Body of pancreas (tissue), 4 donors: ENCODE results near the gene CRB3. TPM values are rescaled to one million over a fixed set of nuclear protein-coding genes. Genes with fewer than 3 reads are reported as not detected.

Experiments used
- ATAC-seq: fragments of 150-250 bp; one replicate; pipeline ENCODE4 v1.9.1; 2016
- DNase-seq, 4 donors: peaks; one replicate each; pipeline ENCODE4 v3.0.0-alpha.2; 2019
- H3K27ac ChIP-seq, 4 donors: fragments of 200-600 bp; sonication (generic); 1 replicate in 3 of 4; 2 replicates in 1 of 4; pipeline versions ENCODE4 v1.5.1 to v1.6.1; 2016 to 2019; ENCODE audit warnings: mild to moderate bottlenecking in 1 of 4, mixed read lengths in 1 of 4, moderate library complexity in 1 of 4
- H3K27me3 ChIP-seq, 2 donors: fragments of 200-600 bp; sonication (generic); one replicate each; pipeline ENCODE4 v1.6.0; 2016; ENCODE audit warnings: mild to moderate bottlenecking in 1 of 2
- H3K36me3 ChIP-seq, 2 donors: fragments of 200-600 bp; sonication (generic); replicated peaks in 1 of 2; 2 replicates each; pipeline ENCODE4 v1.5.1; 2016; ENCODE audit warnings: low read depth in 2 of 2; ENCODE audit not compliant: insufficient read depth in 1 of 2
- H3K4me1 ChIP-seq: fragments of 200-600 bp; sonication (generic); one replicate; pipeline ENCODE4 v1.6.0; 2016
- H3K4me3 ChIP-seq, 2 donors: fragments of 200-600 bp; sonication (generic); 1 replicate in 1 of 2; 2 replicates in 1 of 2; pipeline ENCODE4 v1.5.1; 2016 to 2019
- H3K9me3 ChIP-seq, 3 donors: fragments of 200-600 bp; sonication (generic); 1 replicate in 2 of 3; 2 replicates in 1 of 3; pipeline ENCODE4 v1.5.1; 2016
- POLR2A ChIP-seq, 3 donors: fragments of 450-650 bp; IDR thresholded peaks; one replicate each; pipeline ENCODE4 v1.6.1; 2016; ENCODE audit warnings: antibody characterized with exemption in 3 of 3, mild to moderate bottlenecking in 2 of 3
- WGBS, 2 donors: methylation state at CpG; one replicate each; pipeline ENCODE4 v1.1.5; 2017; 5-methylcytosine and 5-hydroxymethylcytosine counted together
- intact Hi-C: fragments of 100-400 bp; cut with DNase I; formaldehyde crosslinking; loops from one replicate; pipeline ENCODE4 v1.15.1; 2023
- microRNA-seq, 2 donors: library from miRNA; unstranded; fragments of <30 nt; microRNA quantifications; one replicate each; pipeline ENCODE4, GENCODE V29; 2016; ENCODE audit warnings: borderline number of aligned reads in 2 of 2, borderline replicate concordance in 2 of 2
- small RNA-seq: library from RNA; depleted of rRNA; stranded (forward); fragments of <200 nt; gene quantifications from one replicate; pipeline ENCODE3, GENCODE V24; 2016
- total RNA-seq, 2 donors: library from RNA; depleted of rRNA; stranded (reverse); fragments of >200 nt; gene quantifications; one replicate each; pipeline ENCODE4 v1.1.0, GENCODE V29; 2016
- TF ChIP-seq, protein P1 (sequence below), 7 experiments: fragments of 450-650 bp in 4 of 7; fragments of 200-600 bp in 3 of 7; sonication (generic) in 3 of 7; IDR thresholded peaks; one replicate each; pipeline ENCODE4 v1.5.1; 2016 to 2019; ENCODE audit warnings: antibody characterized with exemption in 7 of 7

Gene CRB3
- total RNA-seq, 2 donors from 2014 or later = 35.8 to 37.6 TPM

DNA sequence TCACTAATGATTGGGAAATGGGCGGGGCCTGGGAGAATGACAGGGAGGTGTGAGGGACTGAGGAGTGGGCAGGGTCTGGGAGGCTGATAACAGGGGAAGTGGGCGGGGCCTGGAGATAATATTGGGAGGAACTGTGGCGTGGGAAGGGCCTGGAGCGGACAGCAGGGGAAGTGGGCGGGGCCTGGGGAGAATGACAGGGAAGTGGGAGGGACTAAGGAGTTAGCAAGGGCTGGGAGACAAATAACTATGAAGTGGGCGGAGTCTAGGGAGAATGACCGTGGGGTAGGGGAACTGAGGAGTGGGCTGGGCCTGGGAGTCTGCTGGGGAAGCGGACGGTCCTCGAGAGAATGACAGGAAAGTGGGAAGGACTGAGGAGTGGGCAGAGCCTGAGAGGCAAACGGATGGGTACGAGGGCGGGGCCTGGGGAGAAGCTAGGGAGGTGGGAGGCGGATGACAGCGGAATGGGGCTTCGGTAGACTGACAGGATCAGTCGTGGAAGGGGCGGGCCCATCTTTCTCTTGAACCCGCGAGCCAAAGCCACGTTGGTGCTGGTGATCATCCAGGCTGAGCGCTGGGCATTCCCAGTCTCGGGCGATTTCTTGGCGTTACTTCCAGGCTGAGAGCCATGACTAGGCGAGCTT, 52.1 kb downstream of the CRB3 start:
- H3K27ac ChIP-seq = peak overlapping the region; percentile 73 to 86 (median 83)
- no peaks in the 10 kb centered on the region for H3K9me3 ChIP-seq
- H3K27me3 ChIP-seq = no peaks in the 10 kb centered on the region
- TF ChIP-seq POLR2A (IDR thresholded peaks at IDR 0.05) = peak in 1 of 3 donors; percentile 53
- TF ChIP-seq, protein P1, sequence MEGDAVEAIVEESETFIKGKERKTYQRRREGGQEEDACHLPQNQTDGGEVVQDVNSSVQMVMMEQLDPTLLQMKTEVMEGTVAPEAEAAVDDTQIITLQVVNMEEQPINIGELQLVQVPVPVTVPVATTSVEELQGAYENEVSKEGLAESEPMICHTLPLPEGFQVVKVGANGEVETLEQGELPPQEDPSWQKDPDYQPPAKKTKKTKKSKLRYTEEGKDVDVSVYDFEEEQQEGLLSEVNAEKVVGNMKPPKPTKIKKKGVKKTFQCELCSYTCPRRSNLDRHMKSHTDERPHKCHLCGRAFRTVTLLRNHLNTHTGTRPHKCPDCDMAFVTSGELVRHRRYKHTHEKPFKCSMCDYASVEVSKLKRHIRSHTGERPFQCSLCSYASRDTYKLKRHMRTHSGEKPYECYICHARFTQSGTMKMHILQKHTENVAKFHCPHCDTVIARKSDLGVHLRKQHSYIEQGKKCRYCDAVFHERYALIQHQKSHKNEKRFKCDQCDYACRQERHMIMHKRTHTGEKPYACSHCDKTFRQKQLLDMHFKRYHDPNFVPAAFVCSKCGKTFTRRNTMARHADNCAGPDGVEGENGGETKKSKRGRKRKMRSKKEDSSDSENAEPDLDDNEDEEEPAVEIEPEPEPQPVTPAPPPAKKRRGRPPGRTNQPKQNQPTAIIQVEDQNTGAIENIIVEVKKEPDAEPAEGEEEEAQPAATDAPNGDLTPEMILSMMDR (IDR thresholded peaks at IDR 0.05) = no peak
- H3K36me3 ChIP-seq = no peaks in the 10 kb centered on the region
- peak overlapping the region; percentile 29 to 46 for H3K4me3 ChIP-seq
- intact Hi-C loops = loop anchor here (10.0 kb wide), 1 partner anchor 229 kb away; no protein-coding TSS in a partner anchor
- peaks cover 8% of the 10 kb centered on the region for H3K4me1 ChIP-seq
- DNase-seq (peak; percentile 99 to 100 (median 99)), ATAC-seq (peak; percentile 92)
- 1% methylated on average over 19 to 25 of the region's 26 CpGs for WGBS, 2 donors

Small RNA genes within 50 kb of the gene (microRNA-seq; reads per million reads assigned to microRNA genes)
- gene MIR3940 = 2.3 to 4.5 reads per million in 2 donors

Small RNA genes within 50 kb of the gene (small RNA-seq; reads per million reads assigned to genes)
- gene AC010503.2 = not detected

Other genes starting within 250 kb of the CRB3 start
- gene MLLT1, start 184.3 kb upstream of the CRB3 start, total RNA-seq = 10 to 100 TPM; 16.3 to 23.7 TPM
- not detected for gene ACER1, start 130.7 kb upstream of the CRB3 start, total RNA-seq
- 10 to 100 TPM; 32.3 to 62.8 TPM for gene CLPP, start 102.7 kb upstream of the CRB3 start, total RNA-seq
- gene ALKBH7, start 91.5 kb upstream of the CRB3 start, total RNA-seq = 10 to 100 TPM; 41.2 to 64.6 TPM
- 1 to 10 TPM in 1 of 2 donors, under 1 TPM in 1; 0.52 to 8.6 TPM for gene PSPN, start 88.3 kb upstream of the CRB3 start, total RNA-seq
- 10 to 100 TPM; 37.4 to 51.1 TPM for gene GTF2F1, start 71.1 kb upstream of the CRB3 start, total RNA-seq
- gene KHSRP, start 39.5 kb upstream of the CRB3 start, total RNA-seq = 10 to 100 TPM; 54.0 to 83.4 TPM
- not detected for gene SLC25A41, start 30.5 kb upstream of the CRB3 start, total RNA-seq
- 10 to 100 TPM; 11.5 to 49.3 TPM for gene SLC25A23, start 4.5 kb upstream of the CRB3 start, total RNA-seq
- 1 to 10 TPM; 1.0 to 1.3 TPM for gene DENND1C, start 17.5 kb downstream of the CRB3 start, total RNA-seq
- 1 to 10 TPM; 3.0 to 3.4 TPM for gene TUBB4A, start 38.0 kb downstream of the CRB3 start, total RNA-seq
- gene TNFSF9, start 66.8 kb downstream of the CRB3 start, total RNA-seq = 1 to 10 TPM in 1 of 2 donors, not detected in 1; 2.6 TPM
- gene CD70, start 126.9 kb downstream of the CRB3 start, total RNA-seq = not detected
- 1 to 10 TPM in 1 of 2 donors, under 1 TPM in 1; 0.26 to 4.3 TPM for gene TNFSF14, start 205.9 kb downstream of the CRB3 start, total RNA-seq